ENCODE data around the gene SLC26A5. TPM values are rescaled to one million over a fixed set of nuclear protein-coding genes. Genes with fewer than 3 reads are reported as not detected.

The SLC26A5 gene
- total and polyA plus RNA-seq, 2 donors from 2014 or later, result 1.2 TPM; not detected in 1

GRCh38 chr7:103343758-103344452, 102.1 kb downstream of the SLC26A5 start:
- peaks cover 3 to 18% (median 8%) of the 10 kb centered on the region in 3 donors for H3K4me1 ChIP-seq (ENCODE audit: control insufficient read depth in 2 of 3, insufficient read depth in 2 of 3, low read depth in 1 of 3, low read length in 3 of 3)

GRCh38 chr7:103343332-103343731, 102.7 kb downstream of the SLC26A5 start:
- no peaks in the 10 kb centered on the region for H3K27me3 ChIP-seq (ENCODE audit: control insufficient read depth, insufficient read depth, low read length)
- DNase-seq (no peak), FAIRE-seq (no peak)
- H3K9ac ChIP-seq (ENCODE audit: low read length in 3 of 3), result peak overlapping the region in 1 of 3 donors; percentile 91
- no peak overlapping the region for H3K27ac ChIP-seq (ENCODE audit: low read depth in 2 of 2, low read length in 2 of 2)
- peaks cover 3 to 13% (median 8%) of the 10 kb centered on the region in 3 donors for H3K4me1 ChIP-seq (ENCODE audit: control insufficient read depth in 2 of 3, insufficient read depth in 2 of 3, low read depth in 1 of 3, low read length in 3 of 3)
- no peak for TF ChIP-seq CTCF (IDR thresholded peaks at IDR 0.05; ENCODE audit: borderline replicate concordance, extremely low read depth, insufficient read depth)
- intact Hi-C loops (cut with DNase I), result no loop called here
- peak overlapping the region; percentile 91 to 94 (median 94) for H3K4me3 ChIP-seq (ENCODE audit: low read length in 3 of 3)
- peaks cover 0 to 8% (median 5%) of the 10 kb centered on the region in 3 donors for H3K36me3 ChIP-seq (ENCODE audit: control insufficient read depth in 2 of 3, insufficient read depth in 3 of 3, low read length in 3 of 3)
- H3K9me3 ChIP-seq (ENCODE audit: control insufficient read depth in 2 of 3, insufficient read depth in 1 of 3, low read length in 3 of 3), result no peaks in the 10 kb centered on the region

More at GRCh38 chr7:103343758-103344452, 102.1 kb downstream of the SLC26A5 start:
- intact Hi-C loops (cut with DNase I), result no loop called here
- H3K4me3 ChIP-seq (ENCODE audit: low read length in 3 of 3), result peak overlapping the region; percentile 91 to 94 (median 94)
- H3K9me3 ChIP-seq (ENCODE audit: control insufficient read depth in 2 of 3, insufficient read depth in 1 of 3, low read length in 3 of 3), result no peaks in the 10 kb centered on the region
- H3K27ac ChIP-seq (ENCODE audit: low read depth in 2 of 2, low read length in 2 of 2), result peak overlapping the region; percentile 51 to 56
- no peak for TF ChIP-seq CTCF (IDR thresholded peaks at IDR 0.05; ENCODE audit: borderline replicate concordance, extremely low read depth, insufficient read depth)
- DNase-seq, result peak in 3 of 5 donors; percentile 47 to 60 (median 55)
- no peak for FAIRE-seq
- H3K27me3 ChIP-seq (ENCODE audit: control insufficient read depth, insufficient read depth, low read length), result no peaks in the 10 kb centered on the region
- H3K36me3 ChIP-seq (ENCODE audit: control insufficient read depth in 2 of 3, insufficient read depth in 3 of 3, low read length in 3 of 3), result peaks cover 0 to 8% (median 5%) of the 10 kb centered on the region in 3 donors
- H3K9ac ChIP-seq (ENCODE audit: low read length in 3 of 3), result peak overlapping the region; percentile 81 to 91 (median 81)

- no peak for DNase-seq
- Histone ChIP-seq H3K36me3 (ENCODE audit: control insufficient read depth in 2 of 3, insufficient read depth in 3 of 3, low read length in 3 of 3) (peaks cover 2 to 20% (median 17%) of the 10 kb centered on the region in 3 donors), H3K9ac (ENCODE audit: low read length in 3 of 3) (no peak overlapping the region), H3K9me3 (ENCODE audit: control insufficient read depth in 2 of 3, insufficient read depth in 1 of 3, low read length in 3 of 3) (no peaks in the 10 kb centered on the region), H3K4me3 (ENCODE audit: low read length in 3 of 3) (no peak overlapping the region), H3K27me3 (ENCODE audit: control insufficient read depth, insufficient read depth, low read length) (no peaks in the 10 kb centered on the region), H3K27ac (ENCODE audit: low read depth in 2 of 2, low read length in 2 of 2) (no peak overlapping the region), H3K4me1 (ENCODE audit: control insufficient read depth in 2 of 3, insufficient read depth in 2 of 3, low read depth in 1 of 3, low read length in 3 of 3) (peaks cover 3 to 5% (median 4%) of the 10 kb centered on the region in 3 donors)
- no peak for TF ChIP-seq CTCF (IDR thresholded peaks at IDR 0.05; ENCODE audit: borderline replicate concordance, extremely low read depth, insufficient read depth)
- intact Hi-C loops (cut with DNase I), result no loop called here
- FAIRE-seq, result no peak
Measured at GRCh38 chr7:103341466-103341865, 104.5 kb downstream of the SLC26A5 start.

Data from kidney (tissue), 14 donors.